ENCODE results near the gene CCDC60.
"Not testable (repeated sequence)": the region's sequence is repeated elsewhere in the genome, so short reads cannot be mapped to it uniquely, and the experiment has no call there.

CCDC60 gene

GRCh38 chr12:119341988-119342387, 7.5 kb downstream of the CCDC60 start:
- no peaks in the 10 kb centered on the region for H3K4me1 ChIP-seq
- H3K36me3 ChIP-seq (ENCODE audit: control insufficient read depth, insufficient read depth, low read length) = no peaks in the 10 kb centered on the region
- no peak for TF ChIP-seq CTCF (IDR thresholded peaks at IDR 0.05)
- H3K4me2 ChIP-seq (ENCODE audit: low read length) = no peak overlapping the region
- no peaks in the 10 kb centered on the region for H3K27me3 ChIP-seq (ENCODE audit: control insufficient read depth, insufficient read depth, low read length)
- H3K9ac ChIP-seq = no peak overlapping the region
- H3K4me3 ChIP-seq (ENCODE audit: low read depth, low read length) = no peak overlapping the region
- H2AFZ ChIP-seq = no peak overlapping the region
- no peak overlapping the region for H3K27ac ChIP-seq
- H3K9me3 ChIP-seq (ENCODE audit: control insufficient read depth, low read length) = no peaks in the 10 kb centered on the region
- H3K79me2 ChIP-seq = no peaks in the 10 kb centered on the region

- Histone ChIP-seq H3K27ac (no peak overlapping the region), H2AFZ (no peak overlapping the region), H3K4me3 (ENCODE audit: low read depth, low read length) (no peak overlapping the region), H3K4me1 (no peaks in the 10 kb centered on the region), H3K9me3 (ENCODE audit: control insufficient read depth, low read length) (no peaks in the 10 kb centered on the region), H3K27me3 (ENCODE audit: control insufficient read depth, insufficient read depth, low read length) (no peaks in the 10 kb centered on the region), H3K4me2 (ENCODE audit: low read length) (no peak overlapping the region), H3K9ac (no peak overlapping the region), H3K79me2 (no peaks in the 10 kb centered on the region), H3K36me3 (ENCODE audit: control insufficient read depth, insufficient read depth, low read length) (no peaks in the 10 kb centered on the region)
- no peak for TF ChIP-seq CTCF (IDR thresholded peaks at IDR 0.05)
Observed at GRCh38 chr12:119343130-119343529, 8.6 kb downstream of the CCDC60 start.

GRCh38 chr12:119354172-119354571, 19.6 kb downstream of the CCDC60 start:
- Histone ChIP-seq H3K9ac (no peak overlapping the region), H3K27ac (no peak overlapping the region), H2AFZ (peak overlapping the region; percentile 1), H3K4me3 (ENCODE audit: low read depth, low read length) (no peak overlapping the region), H3K27me3 (ENCODE audit: control insufficient read depth, insufficient read depth, low read length) (no peaks in the 10 kb centered on the region), H3K79me2 (no peaks in the 10 kb centered on the region), H3K9me3 (ENCODE audit: control insufficient read depth, low read length) (no peaks in the 10 kb centered on the region), H3K4me2 (ENCODE audit: low read length) (peak overlapping the region; percentile 18), H3K36me3 (ENCODE audit: control insufficient read depth, insufficient read depth, low read length) (no peaks in the 10 kb centered on the region), H3K4me1 (no peaks in the 10 kb centered on the region)
- no peak for TF ChIP-seq CTCF (IDR thresholded peaks at IDR 0.05)

GRCh38 chr12:119360366-119360765, 25.8 kb downstream of the CCDC60 start:
- not testable (repeated sequence) for H3K4me1 ChIP-seq; H3K9me3 ChIP-seq (ENCODE audit: control insufficient read depth, low read length); H3K79me2 ChIP-seq; H3K36me3 ChIP-seq (ENCODE audit: control insufficient read depth, insufficient read depth, low read length); H2AFZ ChIP-seq; H3K9ac ChIP-seq; H3K4me3 ChIP-seq (ENCODE audit: low read depth, low read length); H3K4me2 ChIP-seq (ENCODE audit: low read length); H3K27ac ChIP-seq; H3K27me3 ChIP-seq (ENCODE audit: control insufficient read depth, insufficient read depth, low read length)

GRCh38 chr12:119363037-119363436, 28.5 kb downstream of the CCDC60 start:
- Histone ChIP-seq H2AFZ (no peak overlapping the region), H3K36me3 (ENCODE audit: control insufficient read depth, insufficient read depth, low read length) (no peaks in the 10 kb centered on the region), H3K4me2 (ENCODE audit: low read length) (no peak overlapping the region), H3K4me3 (ENCODE audit: low read depth, low read length) (no peak overlapping the region), H3K27ac (no peak overlapping the region), H3K9ac (no peak overlapping the region), H3K4me1 (no peaks in the 10 kb centered on the region), H3K79me2 (no peaks in the 10 kb centered on the region), H3K9me3 (ENCODE audit: control insufficient read depth, low read length) (no peaks in the 10 kb centered on the region), H3K27me3 (ENCODE audit: control insufficient read depth, insufficient read depth, low read length) (no peaks in the 10 kb centered on the region)
- no peak for TF ChIP-seq CTCF (IDR thresholded peaks at IDR 0.05)
